Hepatocyte (in vitro differentiated cells): ENCODE results near the gene COL19A1. TPM values are rescaled to one million over a fixed set of nuclear protein-coding genes. Genes with fewer than 3 reads are reported as not detected.

Source experiments
- DNase-seq: peaks from one replicate; pipeline ENCODE4 v3.0.0-alpha.2; 2016; ENCODE audit warnings: low spot score
- H2AFZ ChIP-seq: fragments of 200-600 bp; sonication (generic); 2 replicates; pipeline ENCODE4 v1.6.0; 2016; ENCODE audit warnings: antibody characterized with exemption, mild to moderate bottlenecking
- H3K27ac ChIP-seq: fragments of 200-600 bp; sonication (generic); 2 replicates; pipeline ENCODE4 v1.5.1; 2016; ENCODE audit warnings: mild to moderate bottlenecking
- H3K27me3 ChIP-seq: fragments of 200-600 bp; sonication (generic); 2 replicates; pipeline ENCODE4 v1.6.1; 2016
- H3K36me3 ChIP-seq: fragments of 200-600 bp; sonication (generic); replicated peaks from 2 replicates; pipeline ENCODE4 v1.5.1; 2016; ENCODE audit warnings: low read depth; ENCODE audit not compliant: insufficient read depth
- H3K4me1 ChIP-seq: fragments of 200-600 bp; sonication (generic); 2 replicates; pipeline ENCODE4 v1.5.1; 2016; ENCODE audit warnings: mild to moderate bottlenecking, moderate library complexity; ENCODE audit not compliant: insufficient read depth
- H3K4me2 ChIP-seq: fragments of 200-600 bp; sonication (generic); 2 replicates; pipeline ENCODE4 v1.6.0; 2016
- H3K4me3 ChIP-seq: fragments of 200-600 bp; sonication (generic); 2 replicates; pipeline ENCODE4 v1.5.1; 2016; ENCODE audit warnings: mild to moderate bottlenecking
- H3K79me2 ChIP-seq: fragments of 200-600 bp; sonication (generic); 2 replicates; pipeline ENCODE4 v1.6.0; 2017; ENCODE audit warnings: mild to moderate bottlenecking
- H3K9me2 ChIP-seq: fragments of 200-600 bp; sonication (generic); replicated peaks from 2 replicates; pipeline ENCODE4 v1.6.0; 2017; ENCODE audit warnings: mild to moderate bottlenecking; ENCODE audit not compliant: insufficient read depth
- H3K9me3 ChIP-seq: fragments of 200-600 bp; sonication (generic); 2 replicates; pipeline ENCODE4 v1.5.1; 2016; ENCODE audit warnings: low read depth, mild to moderate bottlenecking
- H4K20me1 ChIP-seq: fragments of 200-600 bp; sonication (generic); 2 replicates; pipeline ENCODE4 v1.6.0; 2016; ENCODE audit warnings: mild to moderate bottlenecking; ENCODE audit not compliant: insufficient read depth, poor library complexity, severe bottlenecking
- CTCF ChIP-seq: fragments of 200-600 bp; sonication (generic); IDR thresholded peaks from 2 replicates; pipeline ENCODE4 v1.5.1; 2016; ENCODE audit warnings: antibody characterized with exemption, mild to moderate bottlenecking; ENCODE audit not compliant: poor library complexity
- EZH2 ChIP-seq: fragments of 200-600 bp; sonication (generic); IDR thresholded peaks from 2 replicates; pipeline ENCODE4 v1.6.1; 2016; ENCODE audit warnings: antibody characterized with exemption, mild to moderate bottlenecking, borderline replicate concordance
- EZH2phosphoT487 ChIP-seq: fragments of 200-600 bp; sonication (generic); IDR thresholded peaks from one replicate; pipeline ENCODE4 v1.6.1; 2018; ENCODE audit warnings: antibody characterized with exemption, mild to moderate bottlenecking, low read depth, moderate library complexity; ENCODE audit not compliant: unreplicated experiment, severe bottlenecking
- WGBS: methylation state at CpG from one replicate; pipeline ENCODE4 v1.1.6; 2016; ENCODE audit warnings: low lambda C conversion rate; ENCODE audit errors: missing lambda C conversion rate; 5-methylcytosine and 5-hydroxymethylcytosine counted together
- polyA plus RNA-seq: library from polyadenylated mRNA; unstranded; fragments of >200 nt; fragmentation: Nextera tagmentation; extraction: Ambion mirVana; gene quantifications from 2 replicates; pipeline ENCODE4 v1.2.1, GENCODE V29; 2016
- total RNA-seq: library from RNA; depleted of rRNA; stranded (reverse); fragments of >200 nt; gene quantifications from 2 replicates; pipeline ENCODE4 v1.2.3, GENCODE V29; 2014

COL19A1 gene
- total and polyA plus RNA-seq, 2 experiments from 2014 or later, result 1.1 to 1.2 TPM

GRCh38 chr6:70135219-70136160 is 269.1 kb downstream of the COL19A1 start:
- no peaks in the 10 kb centered on the region for H3K9me2 ChIP-seq
- H3K27me3 ChIP-seq, result no peaks in the 10 kb centered on the region
- no peaks in the 10 kb centered on the region for H3K79me2 ChIP-seq
- no peak overlapping the region for H3K27ac ChIP-seq
- H2AFZ ChIP-seq, result no peak overlapping the region
- H3K4me3 ChIP-seq, result no peak overlapping the region
- no peaks in the 10 kb centered on the region for H4K20me1 ChIP-seq
- TF ChIP-seq EZH2 (no peak), CTCF (no peak), EZH2phosphoT487 (no peak)
- no peaks in the 10 kb centered on the region for H3K9me3 ChIP-seq
- H3K4me1 ChIP-seq, result no peaks in the 10 kb centered on the region
- WGBS, result 85% methylated on average over 10 of the region's 10 CpGs
- no peak for DNase-seq
- H3K4me2 ChIP-seq, result no peak overlapping the region
- no peaks in the 10 kb centered on the region for H3K36me3 ChIP-seq

- Histone ChIP-seq H4K20me1 (no peaks in the 10 kb centered on the region), H3K79me2 (no peaks in the 10 kb centered on the region), H3K4me1 (no peaks in the 10 kb centered on the region), H3K27me3 (no peaks in the 10 kb centered on the region), H3K9me2 (no peaks in the 10 kb centered on the region), H3K4me2 (no peak overlapping the region), H3K27ac (no peak overlapping the region), H3K36me3 (no peaks in the 10 kb centered on the region), H2AFZ (no peak overlapping the region), H3K9me3 (no peaks in the 10 kb centered on the region), H3K4me3 (no peak overlapping the region)
- no peak for DNase-seq
- TF ChIP-seq EZH2 (no peak), CTCF (no peak), EZH2phosphoT487 (no peak)
- 50% methylated on average over 1 of the region's 1 CpG for WGBS
Observed at GRCh38 chr6:70136996-70137395, 270.6 kb downstream of the COL19A1 start.

GRCh38 chr6:70140496-70140895 is 274.1 kb downstream of the COL19A1 start:
- no peak overlapping the region for H3K4me2 ChIP-seq
- no peaks in the 10 kb centered on the region for H3K9me2 ChIP-seq
- H3K9me3 ChIP-seq, result no peaks in the 10 kb centered on the region
- no peak for DNase-seq
- H3K36me3 ChIP-seq, result no peaks in the 10 kb centered on the region
- no peaks in the 10 kb centered on the region for H3K27me3 ChIP-seq
- no peak overlapping the region for H3K27ac ChIP-seq
- 75% methylated on average over 2 of the region's 2 CpGs for WGBS
- H3K4me3 ChIP-seq, result no peak overlapping the region
- no peaks in the 10 kb centered on the region for H3K4me1 ChIP-seq
- H2AFZ ChIP-seq, result no peak overlapping the region
- TF ChIP-seq CTCF (no peak), EZH2phosphoT487 (no peak), EZH2 (no peak)
- H4K20me1 ChIP-seq, result no peaks in the 10 kb centered on the region
- no peaks in the 10 kb centered on the region for H3K79me2 ChIP-seq
